Fibroblast of villous mesenchyme (primary cell): ENCODE measurements around the gene DDX42. TPM values are rescaled to one million over a fixed set of nuclear protein-coding genes. Genes with fewer than 3 reads are reported as not detected.
"Not testable (repeated sequence)": the region's sequence is repeated elsewhere in the genome, so short reads cannot be mapped to it uniquely, and the experiment has no call there.

ENCODE experiments used
- DNase-seq: peaks from one replicate; pipeline ENCODE4 v3.0.0-alpha.2; 2010; ENCODE audit warnings: low read depth
- H3K4me3 ChIP-seq: 2 replicates; pipeline ENCODE4 v1.5.1; 2011; ENCODE audit warnings: low read depth, mild to moderate bottlenecking, low read length
- CTCF ChIP-seq: IDR thresholded peaks from 2 replicates; pipeline ENCODE4 v1.5.1; 2012; ENCODE audit warnings: low read depth, mild to moderate bottlenecking, low read length; ENCODE audit not compliant: insufficient read depth
- total RNA-seq: library from RNA; depleted of rRNA; stranded (reverse); fragments of >200 nt; gene quantifications from 2 replicates; pipeline ENCODE4 v1.2.3, GENCODE V29; 2012

DDX42 gene
- total RNA-seq, 1 donor: 85.9 TPM

GRCh38 chr17:63790057-63790456 lies 16.1 kb downstream of the DDX42 start:
- TF ChIP-seq CTCF: no peak
- no peak for DNase-seq
- H3K4me3 ChIP-seq: no peak overlapping the region

GRCh38 chr17:63792055-63792729 lies 18.2 kb downstream of the DDX42 start:
- TF ChIP-seq CTCF: no peak
- no peak for DNase-seq
- H3K4me3 ChIP-seq: no peak overlapping the region

GRCh38 chr17:63796375-63796774 lies 22.4 kb downstream of the DDX42 start:
- not testable (repeated sequence) for DNase-seq

GRCh38 chr17:63798572-63799106 lies 24.7 kb downstream of the DDX42 start:
- H3K4me3 ChIP-seq: no peak overlapping the region
- no peak for DNase-seq
- no peak for TF ChIP-seq CTCF

More at GRCh38 chr17:63796375-63796774, 22.4 kb downstream of the DDX42 start:
- H3K4me3 ChIP-seq: not testable (repeated sequence)

- no peak for TF ChIP-seq CTCF
- DNase-seq: no peak
- H3K4me3 ChIP-seq: no peak overlapping the region
These were observed 26.8 kb downstream of the DDX42 start for GRCh38 chr17:63800783-63801182.

- H3K4me3 ChIP-seq: no peak overlapping the region
- DNase-seq: no peak
- TF ChIP-seq CTCF: no peak
These were observed 30.4 kb downstream of the DDX42 start for GRCh38 chr17:63804328-63804727.

- DNase-seq: no peak
- TF ChIP-seq CTCF: no peak
- no peak overlapping the region for H3K4me3 ChIP-seq
These were observed 31.6 kb downstream of the DDX42 start for GRCh38 chr17:63805591-63805990.
